NCI-H187 (cell line): ENCODE data around the gene B3GALNT2.
"Not testable (repeated sequence)": the region's sequence is repeated elsewhere in the genome, so short reads cannot be mapped to it uniquely, and the experiment has no call there.

Experiments
- DNase-seq, 2 experiments: peaks; one replicate each; lab custom pipeline; 2025; lab: John Stamatoyannopoulos, UW

The B3GALNT2 gene

DNA sequence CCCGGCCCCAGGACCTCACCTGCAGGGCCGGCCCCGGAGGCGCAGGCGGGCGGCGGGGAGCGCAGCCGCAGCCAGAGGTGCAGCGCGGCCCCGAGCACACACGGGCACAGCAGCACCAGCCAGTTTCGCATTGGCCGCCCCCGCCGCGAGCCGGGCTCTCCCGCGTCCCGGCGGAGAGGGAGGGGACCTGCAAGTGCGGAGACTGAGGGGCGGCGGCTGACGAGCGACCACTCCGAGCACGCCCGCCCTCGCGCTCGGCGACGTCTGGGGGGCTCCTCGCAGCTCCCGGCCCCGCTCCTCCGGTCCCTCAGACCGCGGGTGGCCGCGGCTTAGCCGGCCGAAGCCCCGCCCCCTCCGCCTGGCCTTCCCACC, at the start of gene B3GALNT2:
Gene B3GALNT2 (minus strand): TSS at position 331 of the 372 bp plus-strand sequence. CDS start 200 bp downstream, at position 131.
- no peak for DNase-seq

GRCh38 chr1:235553112-235553551, 48.9 kb upstream of the B3GALNT2 start:
- no peak for DNase-seq

- DNase-seq = no peak
Observed at GRCh38 chr1:235552146-235552716, 48.0 kb upstream of the B3GALNT2 start.

DNA sequence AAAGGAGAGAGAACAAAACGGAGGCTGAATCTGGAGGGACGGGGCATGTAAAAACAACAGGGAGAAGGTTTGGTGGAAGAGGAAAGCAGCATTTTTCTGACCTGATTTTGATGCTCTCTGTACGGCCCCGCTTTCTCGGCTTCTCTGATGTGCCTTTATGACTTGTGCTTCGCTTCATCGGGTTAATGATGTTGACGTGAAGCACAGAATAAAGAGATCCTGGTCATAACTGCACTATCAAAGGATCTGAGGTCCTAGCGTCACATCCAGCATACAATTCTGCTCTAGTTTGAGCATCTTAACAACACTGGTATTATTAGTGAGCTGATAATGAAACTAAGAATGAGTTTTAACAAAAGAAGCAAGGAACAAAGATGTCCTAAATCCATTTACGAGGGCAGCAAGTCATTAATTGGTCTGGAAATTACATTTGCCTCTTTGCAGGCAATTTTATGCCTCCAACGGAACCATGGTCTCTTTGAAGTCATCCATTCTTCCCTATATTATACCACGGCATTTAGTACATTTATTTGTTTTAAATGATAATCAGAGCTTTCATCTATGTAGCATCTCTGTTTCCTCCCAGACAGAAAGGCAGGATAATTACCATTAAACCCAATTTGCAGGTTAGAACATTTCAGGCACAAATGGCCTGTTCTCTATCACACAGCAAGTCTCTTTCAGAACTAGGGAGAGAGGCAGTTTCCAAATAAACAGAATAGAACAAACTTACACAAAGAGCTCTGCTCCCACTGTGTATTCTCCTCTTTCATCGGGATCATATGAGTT, 45.3 kb upstream of the B3GALNT2 start:
- no peak for DNase-seq

DNA sequence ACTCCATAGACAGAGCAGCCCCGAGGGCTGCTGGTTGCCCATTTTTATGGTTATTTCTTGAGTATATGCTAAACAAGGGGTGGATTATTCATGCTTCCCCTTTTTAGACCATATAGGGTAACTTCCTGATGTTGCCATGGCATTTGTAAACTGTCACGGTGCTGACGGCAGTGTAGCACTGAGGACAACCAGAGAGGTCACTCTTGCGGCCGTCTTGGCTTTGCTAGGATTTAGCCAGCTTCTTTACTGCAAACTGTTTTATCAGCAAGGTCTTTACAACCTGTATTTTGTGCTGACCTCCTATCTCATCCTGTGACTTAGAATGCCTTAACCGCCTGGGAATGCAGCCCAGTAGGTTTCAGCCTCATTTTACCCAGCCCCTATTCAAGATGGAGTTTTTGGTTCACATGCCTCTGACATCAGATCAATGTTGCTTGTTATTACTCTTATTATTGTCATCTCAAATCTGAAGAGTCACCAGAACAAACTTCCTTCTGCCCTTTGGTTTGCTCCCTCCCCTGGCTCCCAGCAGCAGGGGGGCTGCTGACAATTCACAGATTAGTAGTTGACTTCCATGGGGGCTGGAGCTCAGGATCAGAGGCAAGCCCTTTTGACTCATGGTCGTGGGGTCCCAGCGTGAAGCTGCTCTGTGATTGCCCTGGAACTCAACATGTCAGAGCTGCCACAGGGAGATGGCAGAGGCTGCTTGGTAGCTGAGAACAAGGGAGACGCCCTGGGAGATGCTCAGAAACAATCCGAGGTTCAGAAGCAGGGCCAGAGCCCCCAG, 42.3 kb upstream of the B3GALNT2 start:
- not testable (repeated sequence) for DNase-seq

DNA sequence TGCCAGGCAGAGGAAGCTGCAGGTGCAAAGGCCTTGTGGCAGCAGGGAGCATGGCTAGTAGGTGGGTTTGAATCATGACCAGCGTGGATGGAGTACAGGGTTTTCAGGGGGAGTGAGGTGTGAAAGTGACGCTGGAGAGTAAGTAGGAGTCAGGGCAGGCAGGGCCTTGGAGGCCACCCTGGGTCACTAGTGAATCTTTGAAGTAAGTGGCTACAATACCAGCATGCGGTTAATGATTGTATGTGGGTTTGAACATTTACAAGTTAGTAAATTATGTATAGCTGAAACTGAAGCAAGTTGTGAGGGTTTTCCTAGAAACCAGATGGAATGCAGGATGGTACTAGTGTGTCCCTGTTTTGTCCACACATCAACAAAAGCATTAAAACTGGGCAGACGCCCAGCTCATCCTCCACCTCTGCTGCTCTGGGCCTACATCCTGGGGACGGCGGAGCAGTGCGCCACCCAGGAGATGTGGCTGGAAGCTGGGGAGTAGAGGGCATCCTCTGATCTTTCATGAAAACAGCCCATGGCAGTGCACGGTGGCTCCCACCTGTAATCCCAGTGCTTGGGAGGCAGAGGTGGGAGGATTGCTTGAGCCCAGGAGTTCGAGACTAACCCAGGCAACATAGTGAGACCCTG, 41.2 kb upstream of the B3GALNT2 start:
- DNase-seq = no peak

DNA sequence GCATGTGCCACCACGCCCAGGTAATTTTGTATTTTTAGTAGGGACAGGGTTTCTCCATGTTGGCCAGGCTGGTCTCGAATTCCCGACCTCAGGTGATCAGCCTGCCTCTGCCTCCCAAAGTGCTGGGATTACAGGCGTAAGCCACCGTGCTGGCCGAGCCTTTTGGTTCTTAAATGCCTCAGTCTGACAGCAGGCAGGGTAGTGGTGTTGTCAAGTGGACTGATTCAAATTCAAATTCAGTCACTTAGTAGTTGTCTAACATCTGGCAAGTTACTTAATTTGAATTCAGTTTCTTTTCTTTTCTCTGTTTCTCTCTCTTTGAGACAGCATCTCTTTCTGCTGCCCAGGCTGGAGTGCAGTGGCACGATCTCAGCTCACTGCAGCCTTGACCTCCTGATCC, 38.6 kb upstream of the B3GALNT2 start:
- not testable (repeated sequence) for DNase-seq

GRCh38 chr1:235533476-235534168, 29.4 kb upstream of the B3GALNT2 start:
- no peak for DNase-seq

DNA sequence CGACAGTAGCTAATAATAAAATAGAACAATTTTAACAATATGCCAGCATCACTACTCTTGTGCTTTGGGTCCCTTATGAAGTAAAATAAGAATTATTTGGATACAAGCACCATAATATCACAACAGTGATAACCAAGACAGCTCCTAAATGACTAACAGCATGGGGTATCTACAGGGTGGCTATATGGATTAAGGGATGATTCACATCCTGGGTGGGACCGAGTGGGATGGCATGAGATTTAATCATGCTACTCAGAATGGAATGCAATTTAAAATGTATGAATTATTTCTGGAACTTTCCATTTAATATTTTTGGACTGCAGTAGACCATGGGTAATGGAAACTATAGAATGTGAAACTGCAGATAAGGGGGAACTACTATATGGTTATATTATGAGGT, 28.1 kb upstream of the B3GALNT2 start:
- DNase-seq = no peak

DNA sequence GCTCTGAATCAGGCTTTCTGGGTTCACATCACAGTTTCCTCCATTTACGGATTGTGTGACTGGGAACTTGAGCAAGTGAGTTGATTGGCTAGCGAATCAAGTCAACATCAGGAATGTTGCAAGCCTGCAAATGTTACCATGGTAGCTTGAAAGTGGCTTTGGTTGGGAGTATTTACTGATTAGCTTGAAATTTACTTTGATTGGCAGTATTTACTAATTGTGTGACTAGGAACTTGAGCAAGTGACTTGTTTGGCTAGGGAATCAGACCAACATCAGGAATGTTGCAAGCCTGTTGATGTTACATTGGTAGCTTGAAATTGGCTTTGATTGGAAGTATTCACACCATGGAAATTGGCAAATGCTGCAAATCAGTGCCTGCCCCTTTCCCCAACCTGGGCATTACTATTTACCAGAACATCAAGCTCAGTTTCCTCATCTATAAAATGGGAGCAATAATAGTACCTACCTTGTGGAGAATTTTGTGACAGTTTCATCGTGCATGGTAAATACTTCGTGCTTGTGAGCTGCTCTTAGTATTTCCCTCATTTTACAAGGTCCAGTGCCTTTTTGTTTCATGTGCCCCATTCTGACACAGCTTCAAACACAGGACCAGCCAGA, 23.1 kb upstream of the B3GALNT2 start:
- no peak for DNase-seq

DNA sequence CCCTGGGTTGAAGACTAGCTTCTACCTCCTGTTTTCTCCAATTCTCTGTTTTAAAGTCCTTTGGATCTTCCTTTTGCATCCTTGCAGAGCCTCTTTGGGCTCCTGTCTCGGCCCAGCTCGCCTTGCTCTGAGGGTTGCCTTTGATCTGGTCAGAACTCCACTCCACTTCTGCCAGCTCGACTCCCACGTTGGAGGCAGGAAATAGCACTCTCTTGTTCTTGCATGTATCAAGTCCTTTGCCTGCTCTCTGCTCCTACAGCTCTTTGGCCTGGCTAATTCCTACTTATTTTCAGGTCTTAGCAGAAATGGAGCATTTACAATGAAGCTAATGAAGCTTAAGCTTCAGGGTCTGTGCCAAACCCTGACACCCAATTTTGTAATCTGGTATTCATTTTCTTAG, 21.1 kb upstream of the B3GALNT2 start:
- no peak for DNase-seq

DNA sequence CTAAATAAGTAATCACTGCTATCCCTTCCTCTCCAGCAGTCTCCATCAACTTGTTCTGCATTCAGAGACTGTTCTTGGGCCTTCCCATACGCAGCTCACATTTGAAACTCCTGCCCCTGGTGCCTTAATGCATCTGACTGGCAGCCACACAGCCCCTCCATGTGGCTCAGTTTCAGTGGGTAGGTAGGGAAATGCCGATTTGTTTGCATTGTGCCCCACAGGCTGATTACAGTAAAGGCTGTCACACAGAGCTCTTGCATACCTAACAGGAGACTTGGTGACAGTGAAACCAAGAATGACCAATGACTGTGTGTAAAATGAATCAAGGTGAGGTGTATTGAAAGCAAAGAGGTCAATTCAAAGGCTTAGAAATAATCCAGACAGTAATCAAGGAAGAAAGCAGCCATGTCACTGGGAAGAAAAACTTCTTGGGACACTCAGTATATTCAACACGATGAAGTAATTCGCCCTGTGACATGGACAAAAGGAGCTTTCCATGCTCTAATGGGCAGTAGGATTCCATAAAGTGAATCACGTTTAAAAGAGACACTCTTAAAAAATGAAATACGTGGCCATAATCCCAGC, 12.7 kb upstream of the B3GALNT2 start:
- DNase-seq = no peak

DNA sequence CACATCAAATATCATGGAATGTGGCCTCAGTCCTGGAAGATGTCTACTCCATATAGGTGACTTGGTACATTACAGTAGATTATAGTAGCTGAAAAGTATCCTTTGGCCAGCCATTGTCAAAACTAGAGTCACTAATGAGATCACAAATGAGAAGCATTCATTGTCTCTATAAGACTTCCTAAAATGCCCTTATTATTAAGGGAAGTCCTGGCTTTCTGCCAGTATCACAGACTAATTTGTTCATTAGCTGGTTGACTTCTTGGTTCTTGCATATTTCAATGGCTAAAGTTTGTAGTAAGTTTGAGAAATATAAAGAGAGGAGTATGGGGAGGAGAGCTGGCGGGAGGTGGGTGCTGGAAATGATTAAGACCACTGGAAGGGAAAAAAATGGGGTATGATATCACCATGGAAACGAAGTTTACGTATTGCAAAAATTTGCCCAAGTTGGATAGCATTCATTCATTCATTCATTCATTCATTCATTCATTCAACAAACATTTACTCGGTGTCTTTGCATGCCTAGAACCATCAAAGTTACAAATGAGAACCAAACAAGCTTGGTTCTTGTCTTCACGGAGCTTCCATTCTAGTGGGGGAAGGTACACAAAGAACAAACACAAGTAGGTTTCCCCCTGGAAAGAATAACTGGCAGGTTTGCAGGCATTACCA, 11.7 kb upstream of the B3GALNT2 start:
- DNase-seq = no peak

DNA sequence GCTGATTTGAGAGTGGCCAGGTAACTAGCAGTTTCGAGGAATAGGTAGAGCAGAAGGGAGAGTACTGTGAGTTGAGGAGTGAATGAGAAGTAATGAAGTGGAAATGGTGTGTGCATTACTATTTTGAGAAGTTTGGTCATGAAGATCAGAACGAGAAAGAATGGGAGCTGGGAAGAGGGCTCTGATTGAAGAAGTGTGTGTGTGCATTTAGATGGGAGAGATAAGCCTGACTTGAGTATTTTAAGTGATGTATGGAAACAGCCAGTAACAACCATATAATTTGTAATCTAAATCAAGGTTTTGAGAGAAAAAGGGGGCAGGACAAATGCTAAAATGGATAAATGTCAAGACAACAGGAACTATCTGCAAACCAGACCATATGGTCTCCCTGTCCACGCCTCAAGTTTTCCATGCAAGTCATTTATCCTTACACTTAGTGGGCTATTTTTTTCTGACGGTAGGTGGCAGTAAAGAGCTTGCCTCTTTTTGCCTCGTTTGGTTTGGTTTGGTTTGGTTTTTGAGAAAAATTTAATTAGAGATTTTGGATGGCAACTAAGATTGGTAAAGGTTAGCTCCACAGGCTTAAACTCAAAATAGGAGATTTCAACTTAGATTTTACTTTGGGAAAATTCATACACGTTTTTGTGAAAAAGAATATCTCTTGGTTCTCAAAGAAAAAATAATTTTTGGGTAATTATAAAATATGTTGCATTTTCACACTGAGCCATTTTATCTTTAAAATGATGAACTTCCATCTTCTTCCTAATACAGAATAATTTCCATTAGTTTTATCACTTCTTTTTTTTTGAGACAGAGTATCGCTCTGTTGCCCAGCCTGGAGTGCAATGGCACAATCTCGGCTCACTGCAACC, 9.5 kb upstream of the B3GALNT2 start:
- peak; percentile 25 to 27 for DNase-seq

DNA sequence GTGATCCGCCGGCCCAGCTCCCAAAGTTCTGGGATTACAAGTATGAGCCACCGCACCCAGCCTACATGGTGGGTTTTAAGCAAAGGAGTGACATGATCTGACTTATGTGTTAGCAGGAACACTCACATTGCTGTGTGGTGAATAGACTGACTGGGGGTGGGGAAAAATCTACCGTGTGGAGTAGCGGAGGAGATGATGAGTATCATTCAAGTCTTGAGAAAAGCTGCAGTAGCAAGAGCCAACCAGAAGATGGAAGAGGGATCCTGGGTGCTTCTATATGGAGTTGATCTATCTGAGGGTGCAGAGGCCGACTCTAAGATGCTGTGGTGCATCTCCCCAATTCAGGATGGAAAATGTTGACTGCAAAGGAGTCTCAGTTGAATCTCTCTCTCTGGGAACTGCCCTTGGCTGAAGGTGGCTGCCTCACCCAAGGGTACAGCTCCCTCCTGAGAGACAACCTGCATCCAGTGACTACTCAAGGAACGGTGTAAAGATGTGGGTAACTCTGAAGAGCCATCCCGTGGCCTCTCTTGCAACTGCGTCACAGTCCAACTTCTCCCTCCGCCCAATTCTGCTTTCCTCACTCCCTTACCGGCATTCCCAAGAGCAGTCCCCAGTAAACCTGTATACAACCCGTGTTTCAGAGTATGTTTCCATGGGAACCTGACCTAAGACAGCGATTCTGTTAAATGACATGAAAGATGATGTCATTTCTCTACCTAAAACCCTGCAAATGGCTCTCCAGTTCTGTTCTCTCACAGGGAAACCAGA, 7.4 kb upstream of the B3GALNT2 start:
- no peak for DNase-seq

DNA sequence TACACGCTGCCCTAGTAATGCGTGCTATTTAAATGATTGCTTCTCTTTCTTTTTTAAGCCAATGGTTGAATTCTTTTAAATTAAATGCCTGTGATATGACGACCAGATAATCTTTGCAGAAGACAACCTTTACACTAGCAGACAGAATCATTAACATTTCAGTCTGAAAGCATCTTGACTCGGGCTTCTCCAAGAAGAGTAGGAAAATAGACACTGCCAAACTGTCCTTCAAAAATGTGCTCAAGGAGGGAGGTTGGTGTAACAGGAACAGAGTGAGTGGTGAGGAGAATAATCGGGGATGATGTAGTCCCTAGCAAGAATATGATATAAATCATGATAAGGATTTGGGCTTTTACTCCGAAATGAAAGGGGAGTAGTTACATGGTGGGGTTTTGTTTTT, 6.6 kb upstream of the B3GALNT2 start:
- DNase-seq = no peak

GRCh38 chr1:235507623-235508022, 3.4 kb upstream of the B3GALNT2 start:
- DNase-seq = no peak

- DNase-seq = peak; percentile 87 to 95
Observed at GRCh38 chr1:235504494-235505222, 406 bp upstream of the B3GALNT2 start.
